GM11168 (cell line): Measurements from ENCODE around the gene MGLL.

Experiments
- in situ Hi-C: fragments of 300-500 bp; cut with MboI; formaldehyde crosslinking; loops from one replicate; pipeline ENCODE4 v1.12.0; 2022; ENCODE audit warnings: low sequenced_read_pairs; ENCODE audit not compliant: unreplicated experiment

The MGLL gene

GRCh38 chr3:127777332-127777731 is 45.0 kb downstream of the MGLL start:
- in situ Hi-C loops, result no loop called here

- in situ Hi-C loops, result no loop called here
Observed at GRCh38 chr3:127776347-127776746, 46.0 kb downstream of the MGLL start.

GRCh38 chr3:127775398-127776109 is 46.8 kb downstream of the MGLL start:
- in situ Hi-C loops, result no loop called here

GRCh38 chr3:127774647-127775046 is 47.7 kb downstream of the MGLL start:
- in situ Hi-C loops, result no loop called here

- in situ Hi-C loops, result no loop called here
Observed at GRCh38 chr3:127773752-127774395, 48.4 kb downstream of the MGLL start.

- in situ Hi-C loops, result no loop called here
Observed at GRCh38 chr3:127772827-127773751, 49.2 kb downstream of the MGLL start.

- in situ Hi-C loops, result no loop called here
Observed at GRCh38 chr3:127772273-127772672, 50.0 kb downstream of the MGLL start.

- in situ Hi-C loops, result no loop called here
Observed at GRCh38 chr3:127771746-127772145, 50.6 kb downstream of the MGLL start.

GRCh38 chr3:127770671-127771355 is 51.5 kb downstream of the MGLL start:
- in situ Hi-C loops, result no loop called here

- in situ Hi-C loops, result no loop called here
Observed at GRCh38 chr3:127769284-127770081, 52.8 kb downstream of the MGLL start.

- in situ Hi-C loops, result no loop called here
Observed at GRCh38 chr3:127768346-127769008, 53.8 kb downstream of the MGLL start.

GRCh38 chr3:127767126-127767525 is 55.2 kb downstream of the MGLL start:
- in situ Hi-C loops, result no loop called here

- in situ Hi-C loops, result no loop called here
Observed at GRCh38 chr3:127765735-127766134, 56.6 kb downstream of the MGLL start.

GRCh38 chr3:127764841-127765362 is 57.4 kb downstream of the MGLL start:
- in situ Hi-C loops, result no loop called here

GRCh38 chr3:127764301-127764700 is 58.0 kb downstream of the MGLL start:
- in situ Hi-C loops, result no loop called here

- in situ Hi-C loops, result no loop called here
Observed at GRCh38 chr3:127763816-127764215, 58.5 kb downstream of the MGLL start.

- in situ Hi-C loops, result no loop called here
Observed at GRCh38 chr3:127763337-127763736, 59.0 kb downstream of the MGLL start.

GRCh38 chr3:127762787-127763105 is 59.6 kb downstream of the MGLL start:
- in situ Hi-C loops, result no loop called here
